ENCODE measurements around the gene RCC1.

DNA sequence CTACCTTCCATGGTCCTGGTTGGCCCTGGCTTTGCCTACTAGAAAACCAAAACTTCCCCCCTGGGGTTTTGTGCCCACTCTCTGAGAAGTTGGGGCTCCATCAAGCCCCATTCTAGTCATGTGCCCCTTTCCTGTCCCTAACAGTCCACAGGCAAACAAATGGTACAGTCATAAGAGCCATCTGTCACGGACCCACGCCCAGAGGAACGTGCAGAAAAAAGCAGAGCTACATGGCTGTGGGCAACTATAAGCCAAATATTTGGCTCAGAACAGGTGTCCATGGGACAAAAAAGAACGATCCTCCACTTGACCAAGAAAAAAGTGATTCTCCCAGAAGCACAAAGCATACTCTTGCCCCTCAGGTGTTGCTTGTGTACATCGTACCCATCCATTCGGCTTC, 32.4 kb downstream of the RCC1 start:
- TF ChIP-seq, protein P1, sequence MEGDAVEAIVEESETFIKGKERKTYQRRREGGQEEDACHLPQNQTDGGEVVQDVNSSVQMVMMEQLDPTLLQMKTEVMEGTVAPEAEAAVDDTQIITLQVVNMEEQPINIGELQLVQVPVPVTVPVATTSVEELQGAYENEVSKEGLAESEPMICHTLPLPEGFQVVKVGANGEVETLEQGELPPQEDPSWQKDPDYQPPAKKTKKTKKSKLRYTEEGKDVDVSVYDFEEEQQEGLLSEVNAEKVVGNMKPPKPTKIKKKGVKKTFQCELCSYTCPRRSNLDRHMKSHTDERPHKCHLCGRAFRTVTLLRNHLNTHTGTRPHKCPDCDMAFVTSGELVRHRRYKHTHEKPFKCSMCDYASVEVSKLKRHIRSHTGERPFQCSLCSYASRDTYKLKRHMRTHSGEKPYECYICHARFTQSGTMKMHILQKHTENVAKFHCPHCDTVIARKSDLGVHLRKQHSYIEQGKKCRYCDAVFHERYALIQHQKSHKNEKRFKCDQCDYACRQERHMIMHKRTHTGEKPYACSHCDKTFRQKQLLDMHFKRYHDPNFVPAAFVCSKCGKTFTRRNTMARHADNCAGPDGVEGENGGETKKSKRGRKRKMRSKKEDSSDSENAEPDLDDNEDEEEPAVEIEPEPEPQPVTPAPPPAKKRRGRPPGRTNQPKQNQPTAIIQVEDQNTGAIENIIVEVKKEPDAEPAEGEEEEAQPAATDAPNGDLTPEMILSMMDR (IDR thresholded peaks at IDR 0.05), result no peak
- TF ChIP-seq POLR2A (IDR thresholded peaks at IDR 0.05) (no peak), POLR2AphosphoS5 (IDR thresholded peaks at IDR 0.05; ENCODE audit: insufficient read depth in 1 of 2, low read depth in 1 of 2) (no peak)

Data from vagina (tissue), 2 donors.